Left colon (tissue), 2 donors: Measurements from ENCODE around the gene NUCB1. TPM values are rescaled to one million over a fixed set of nuclear protein-coding genes. Genes with fewer than 3 reads are reported as not detected.

ENCODE experiments used
- ATAC-seq: fragments of 200-7000 bp; cut with Tn5 transposase; one replicate; pipeline ENCODE4 v1.9.1; 2020; ENCODE audit warnings: mild to moderate bottlenecking, moderate library complexity
- DNase-seq, 2 donors: peaks; one replicate each; pipeline ENCODE4 v3.0.0-alpha.2; 2020
- intact Hi-C, 2 donors: fragments of 100-400 bp; cut with DNase I in 1 of 2; cut with micrococcal nuclease in 1 of 2; formaldehyde crosslinking; loops; one replicate each; pipeline versions ENCODE4 v1.11.2 to v1.14.0; 2022; cut with DNase I, micrococcal nuclease
- total RNA-seq, 2 donors: library from RNA; stranded (reverse); fragmentation: NEBNext Ultra II Directional; extraction: Animal tissue kit (Norgen Biotek cat#: 25700); gene quantifications; one replicate each; pipeline ENCODE4 v1.2.1, GENCODE V29; 2021
- donor health status: DM: no; HTN: no; CAD: no.
- donor health status: DM: yes; HTN: yes; CAD: no.

Gene NUCB1
- total RNA-seq, 2 donors from 2014 or later, result 207 to 210 TPM

GRCh38 chr19:48953141-48953540, 53.0 kb downstream of the NUCB1 start:
- no peak for ATAC-seq
- intact Hi-C loops, result no loop called here
- no peak for DNase-seq

- ATAC-seq (peak; percentile 51), DNase-seq (peak in 1 of 2 donors; percentile 33)
- intact Hi-C loops, result no loop called here
Observed at GRCh38 chr19:48953990-48954594, 54.0 kb downstream of the NUCB1 start.

GRCh38 chr19:48954595-48955307, 54.6 kb downstream of the NUCB1 start, which contains the start of gene BAX:
TSS of gene BAX (plus strand) at chr19:48954875. CDS start at chr19:48954929, 54 bp downstream.
- DNase-seq, result peak; percentile 98
- intact Hi-C loops, result no loop called here

GRCh38 chr19:48955308-48955958, 55.3 kb downstream of the NUCB1 start:
- ATAC-seq (no peak), DNase-seq (no peak)
- intact Hi-C loops, result no loop called here

More at GRCh38 chr19:48954595-48955307, 54.6 kb downstream of the NUCB1 start, which contains the start of gene BAX:
- ATAC-seq, result peak; percentile 85

GRCh38 chr19:48958006-48958405, 57.9 kb downstream of the NUCB1 start:
- ATAC-seq (no peak), DNase-seq (no peak)
- intact Hi-C loops, result no loop called here

GRCh38 chr19:48959341-48960239, 59.5 kb downstream of the NUCB1 start:
- DNase-seq (no peak), ATAC-seq (no peak)
- intact Hi-C loops, result loop anchor here in 1 of 2 donors (10.0 kb wide), 1 partner anchor 85 kb away; the partner anchor contains the start of gene PPP1R15A

GRCh38 chr19:48961051-48961649, 61.0 kb downstream of the NUCB1 start:
- ATAC-seq (no peak), DNase-seq (peak in 1 of 2 donors; percentile 34)
- intact Hi-C loops, result loop anchor here in 1 of 2 donors (10.0 kb wide), 1 partner anchor 86 kb away; the partner anchor contains the start of gene PPP1R15A

GRCh38 chr19:48961673-48962028, 61.5 kb downstream of the NUCB1 start:
- intact Hi-C loops, result loop anchor here in 1 of 2 donors (10.0 kb wide), 1 partner anchor 87 kb away; the partner anchor contains the start of gene PPP1R15A
- ATAC-seq (no peak), DNase-seq (peak in 1 of 2 donors; percentile 34)

- peak; percentile 87 to 93 for DNase-seq
- intact Hi-C loops, result loop anchor here in 1 of 2 donors (10.0 kb wide), 1 partner anchor 87 kb away; the partner anchor contains the start of gene PPP1R15A
- peak; percentile 65 for ATAC-seq
Observed at GRCh38 chr19:48962029-48962848, 62.1 kb downstream of the NUCB1 start.

GRCh38 chr19:48962849-48963165, 62.7 kb downstream of the NUCB1 start:
- no peak for ATAC-seq
- intact Hi-C loops, result loop anchor here in 1 of 2 donors (10.0 kb wide), 1 partner anchor 88 kb away; the partner anchor contains the start of gene PPP1R15A
- DNase-seq, result no peak

- peak; percentile 85 to 86 for DNase-seq
- intact Hi-C loops, result loop anchor here in 1 of 2 donors (10.0 kb wide), 1 partner anchor 89 kb away; the partner anchor contains the start of gene PPP1R15A
- ATAC-seq, result peak; percentile 28
Observed at GRCh38 chr19:48963371-48964204, 63.5 kb downstream of the NUCB1 start.

GRCh38 chr19:48964205-48965039, 64.3 kb downstream of the NUCB1 start:
- ATAC-seq (no peak), DNase-seq (no peak)
- intact Hi-C loops, result loop anchor here in 1 of 2 donors (10.0 kb wide), 1 partner anchor 90 kb away; the partner anchor contains the start of gene PPP1R15A

GRCh38 chr19:48965040-48965805, 65.1 kb downstream of the NUCB1 start, which contains the start of gene FTL:
TSS of gene FTL (plus strand) at chr19:48965309. CDS start at chr19:48965508, 199 bp downstream.
- intact Hi-C loops, result loop anchor here in 1 of 2 donors (10.0 kb wide), 1 partner anchor 90 kb away; the partner anchor contains the start of gene PPP1R15A
- ATAC-seq (peak; percentile 66), DNase-seq (peak; percentile 98)

GRCh38 chr19:48965806-48966540, 65.9 kb downstream of the NUCB1 start:
- intact Hi-C loops, result loop anchor here in 1 of 2 donors (10.0 kb wide), 1 partner anchor 91 kb away; the partner anchor contains the start of gene PPP1R15A
- ATAC-seq (peak; percentile 41), DNase-seq (peak; percentile 90 to 93)
